Astrocyte of the spinal cord (primary cell): ENCODE results near the gene IRX6.
A peak's percentile ranks its signal among the peaks of the same experiment; 100 is the strongest.

Experiments used
- DNase-seq: peaks from one replicate; pipeline ENCODE4 v3.0.0; 2011; ENCODE audit warnings: low read depth, low spot score
- H3K4me3 ChIP-seq: 2 replicates; pipeline ENCODE4 v1.5.1; 2011; ENCODE audit warnings: low read depth, mild to moderate bottlenecking, low read length, moderate library complexity
- in situ Hi-C: cut with HindIII; loops from 2 replicates; pipeline ENCODE4 v1.10.0; 2017; ENCODE audit warnings: low sequenced_read_pairs
- TF ChIP-seq, protein P1 (sequence below): IDR thresholded peaks from 2 replicates; pipeline ENCODE4 v1.5.1; 2012; ENCODE audit warnings: low read depth, mild to moderate bottlenecking, low read length, inconsistent platforms

Gene IRX6

GRCh38 chr16:55291847-55292246 is 32.2 kb upstream of the IRX6 start:
- in situ Hi-C loops = no loop called here
- DNase-seq = no peak
- TF ChIP-seq, protein P1, sequence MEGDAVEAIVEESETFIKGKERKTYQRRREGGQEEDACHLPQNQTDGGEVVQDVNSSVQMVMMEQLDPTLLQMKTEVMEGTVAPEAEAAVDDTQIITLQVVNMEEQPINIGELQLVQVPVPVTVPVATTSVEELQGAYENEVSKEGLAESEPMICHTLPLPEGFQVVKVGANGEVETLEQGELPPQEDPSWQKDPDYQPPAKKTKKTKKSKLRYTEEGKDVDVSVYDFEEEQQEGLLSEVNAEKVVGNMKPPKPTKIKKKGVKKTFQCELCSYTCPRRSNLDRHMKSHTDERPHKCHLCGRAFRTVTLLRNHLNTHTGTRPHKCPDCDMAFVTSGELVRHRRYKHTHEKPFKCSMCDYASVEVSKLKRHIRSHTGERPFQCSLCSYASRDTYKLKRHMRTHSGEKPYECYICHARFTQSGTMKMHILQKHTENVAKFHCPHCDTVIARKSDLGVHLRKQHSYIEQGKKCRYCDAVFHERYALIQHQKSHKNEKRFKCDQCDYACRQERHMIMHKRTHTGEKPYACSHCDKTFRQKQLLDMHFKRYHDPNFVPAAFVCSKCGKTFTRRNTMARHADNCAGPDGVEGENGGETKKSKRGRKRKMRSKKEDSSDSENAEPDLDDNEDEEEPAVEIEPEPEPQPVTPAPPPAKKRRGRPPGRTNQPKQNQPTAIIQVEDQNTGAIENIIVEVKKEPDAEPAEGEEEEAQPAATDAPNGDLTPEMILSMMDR = no peak
- no peak overlapping the region for H3K4me3 ChIP-seq

- TF ChIP-seq, protein P1 = no peak
- in situ Hi-C loops = no loop called here
- no peak overlapping the region for H3K4me3 ChIP-seq
- no peak for DNase-seq
Observed at GRCh38 chr16:55292491-55292890, 31.5 kb upstream of the IRX6 start.

DNA sequence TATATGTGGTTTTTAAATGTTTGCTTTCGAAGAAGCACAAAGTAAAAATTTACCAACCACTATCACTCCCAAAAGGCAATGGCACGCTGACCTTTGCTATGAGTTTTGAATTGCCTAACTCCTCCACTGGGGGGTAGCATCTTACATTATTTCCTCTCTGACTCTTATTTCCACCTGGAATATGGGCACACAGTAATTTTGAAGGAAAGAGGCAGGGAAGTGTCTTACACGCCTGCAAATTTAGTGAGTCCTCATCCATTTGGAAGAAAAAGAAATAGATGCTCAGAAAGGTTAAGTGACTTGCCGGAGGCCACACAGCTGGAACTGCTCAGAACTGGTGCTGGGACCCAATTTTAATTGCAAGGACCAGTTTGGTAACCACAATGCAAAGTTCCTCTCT is 29.9 kb upstream of the IRX6 start:
- TF ChIP-seq, protein P1 = no peak
- in situ Hi-C loops = no loop called here
- DNase-seq = no peak
- H3K4me3 ChIP-seq = no peak overlapping the region

DNA sequence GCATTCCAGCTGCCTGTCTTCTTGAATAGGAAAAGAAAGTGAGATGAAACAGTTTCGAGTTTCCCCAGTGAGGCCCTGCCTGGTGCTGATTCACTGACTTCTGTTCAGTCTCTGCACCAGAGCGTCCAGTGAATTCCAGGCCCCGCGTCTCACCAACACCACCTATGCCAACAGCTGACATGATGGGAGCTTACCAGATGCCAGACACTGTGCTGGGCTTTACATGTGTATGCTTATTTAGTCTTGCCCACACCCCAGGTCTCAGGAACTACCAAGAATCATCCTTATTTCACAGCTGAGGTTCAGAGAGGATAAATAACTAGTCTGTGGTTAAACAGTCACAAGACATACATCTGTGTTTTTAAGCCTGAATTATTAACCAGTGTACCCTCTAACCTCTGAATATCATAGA is 29.1 kb upstream of the IRX6 start:
- no peak overlapping the region for H3K4me3 ChIP-seq
- TF ChIP-seq, protein P1 = no peak
- in situ Hi-C loops = no loop called here
- no peak for DNase-seq

GRCh38 chr16:55297062-55297909 is 26.7 kb upstream of the IRX6 start:
- peak; percentile 2 for DNase-seq
- TF ChIP-seq, protein P1 = no peak
- in situ Hi-C loops = no loop called here
- no peak overlapping the region for H3K4me3 ChIP-seq

- H3K4me3 ChIP-seq = no peak overlapping the region
- TF ChIP-seq, protein P1 = no peak
- DNase-seq = peak; percentile 0
- in situ Hi-C loops = no loop called here
Observed at GRCh38 chr16:55297910-55298479, 26.0 kb upstream of the IRX6 start.
